Cardiac atrium fibroblast (primary cell): ENCODE results near the gene PARP12. TPM values are rescaled to one million over a fixed set of nuclear protein-coding genes. Genes with fewer than 3 reads are reported as not detected.

Experiments
- total RNA-seq: library from RNA; depleted of rRNA; stranded (reverse); fragments of >200 nt; gene quantifications from 2 replicates; pipeline ENCODE4 v1.2.3, GENCODE V29; 2015

PARP12 gene, protein sequence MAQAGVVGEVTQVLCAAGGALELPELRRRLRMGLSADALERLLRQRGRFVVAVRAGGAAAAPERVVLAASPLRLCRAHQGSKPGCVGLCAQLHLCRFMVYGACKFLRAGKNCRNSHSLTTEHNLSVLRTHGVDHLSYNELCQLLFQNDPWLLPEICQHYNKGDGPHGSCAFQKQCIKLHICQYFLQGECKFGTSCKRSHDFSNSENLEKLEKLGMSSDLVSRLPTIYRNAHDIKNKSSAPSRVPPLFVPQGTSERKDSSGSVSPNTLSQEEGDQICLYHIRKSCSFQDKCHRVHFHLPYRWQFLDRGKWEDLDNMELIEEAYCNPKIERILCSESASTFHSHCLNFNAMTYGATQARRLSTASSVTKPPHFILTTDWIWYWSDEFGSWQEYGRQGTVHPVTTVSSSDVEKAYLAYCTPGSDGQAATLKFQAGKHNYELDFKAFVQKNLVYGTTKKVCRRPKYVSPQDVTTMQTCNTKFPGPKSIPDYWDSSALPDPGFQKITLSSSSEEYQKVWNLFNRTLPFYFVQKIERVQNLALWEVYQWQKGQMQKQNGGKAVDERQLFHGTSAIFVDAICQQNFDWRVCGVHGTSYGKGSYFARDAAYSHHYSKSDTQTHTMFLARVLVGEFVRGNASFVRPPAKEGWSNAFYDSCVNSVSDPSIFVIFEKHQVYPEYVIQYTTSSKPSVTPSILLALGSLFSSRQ
- 9.2 and 11.5 TPM in 2 replicates for total RNA-seq

DNA sequence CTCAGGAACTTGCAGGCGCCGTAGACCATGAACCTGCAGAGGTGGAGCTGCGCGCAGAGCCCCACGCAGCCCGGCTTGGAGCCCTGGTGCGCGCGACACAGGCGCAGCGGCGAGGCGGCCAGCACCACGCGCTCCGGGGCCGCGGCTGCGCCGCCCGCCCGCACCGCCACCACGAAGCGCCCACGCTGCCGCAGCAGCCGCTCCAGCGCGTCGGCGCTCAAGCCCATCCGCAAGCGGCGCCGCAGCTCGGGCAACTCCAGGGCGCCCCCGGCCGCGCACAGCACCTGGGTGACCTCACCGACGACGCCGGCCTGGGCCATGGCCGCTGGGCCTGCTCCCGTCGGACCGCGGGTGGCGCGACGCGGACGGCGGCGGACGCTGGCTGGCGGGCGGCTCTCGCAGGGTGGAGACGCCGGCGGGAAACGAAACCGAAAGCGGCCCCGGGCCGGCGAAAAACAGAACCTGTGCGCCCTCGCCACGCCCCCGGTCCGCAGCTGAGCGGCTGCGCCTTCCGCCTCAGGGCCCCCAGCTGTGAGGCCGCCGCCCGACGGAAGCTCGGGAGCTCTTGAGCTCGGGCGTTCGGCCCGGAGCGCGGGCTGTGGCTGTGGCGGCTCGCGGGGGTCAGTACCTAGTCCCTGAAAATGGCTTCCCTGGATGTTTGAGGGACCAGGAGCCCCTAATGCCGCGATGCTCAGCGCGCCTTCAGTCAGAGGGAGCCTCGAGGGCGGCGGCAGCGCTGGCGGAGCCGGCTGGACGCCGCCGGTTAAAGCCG lies at the start of gene PARP12:
Gene PARP12 (minus strand): TSS at position 424 of the 772 bp plus-strand sequence. CDS start 104 bp downstream, at position 320.

Other genes starting within 250 kb of the PARP12 start
- gene TBXAS1, start 233.7 kb downstream of the PARP12 start, total RNA-seq = 7.4 and 8.6 TPM in 2 replicates
- 3.1 and 3.7 TPM in 2 replicates for gene KDM7A, start 114.0 kb upstream of the PARP12 start, total RNA-seq